CD4-positive, alpha-beta T cell treated with Interferon gamma for 1 hour (primary cell): ENCODE measurements around the gene FAM72A.
"Not testable (repeated sequence)": the region's sequence is repeated elsewhere in the genome, so short reads cannot be mapped to it uniquely, and the experiment has no call there.

ENCODE experiments used
- DNase-seq: peaks from one replicate; pipeline ENCODE4 v3.0.0-alpha.2; 2020

Gene FAM72A

GRCh38 chr1:206202789-206203363 is at the start of gene FAM72A:
Gene FAM72A, minus strand, starts transcription at chr1:206202839. Its CDS starts 814 bp downstream, at chr1:206202025.
- DNase-seq: peak; percentile 100

- DNase-seq: not testable (repeated sequence)
These were observed 48.5 kb upstream of the FAM72A start for GRCh38 chr1:206250953-206251681.

GRCh38 chr1:206246129-206246886 is 43.7 kb upstream of the FAM72A start:
- DNase-seq: not testable (repeated sequence)

GRCh38 chr1:206245479-206245878 is 42.8 kb upstream of the FAM72A start:
- not testable (repeated sequence) for DNase-seq

DNA sequence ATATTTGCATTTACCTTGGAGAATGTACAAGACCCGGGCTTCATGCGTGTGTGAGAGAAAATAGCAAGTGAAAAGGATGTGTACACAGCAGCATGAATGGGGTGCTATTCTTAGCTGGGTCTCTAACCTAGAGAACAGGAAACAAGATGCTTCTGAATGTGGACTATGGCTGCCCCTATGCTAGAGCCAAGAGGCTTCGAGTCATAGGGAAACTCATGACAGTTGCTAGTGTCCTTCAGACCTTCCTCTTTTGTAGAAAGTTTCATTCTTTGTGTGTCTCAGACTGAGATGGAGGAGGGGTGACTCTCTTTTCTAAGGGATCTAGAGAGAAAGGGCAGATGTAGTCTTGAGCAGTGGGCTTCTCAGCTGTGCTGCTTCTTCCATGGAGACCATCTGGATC is 40.7 kb upstream of the FAM72A start:
- peak; percentile 63 for DNase-seq

DNA sequence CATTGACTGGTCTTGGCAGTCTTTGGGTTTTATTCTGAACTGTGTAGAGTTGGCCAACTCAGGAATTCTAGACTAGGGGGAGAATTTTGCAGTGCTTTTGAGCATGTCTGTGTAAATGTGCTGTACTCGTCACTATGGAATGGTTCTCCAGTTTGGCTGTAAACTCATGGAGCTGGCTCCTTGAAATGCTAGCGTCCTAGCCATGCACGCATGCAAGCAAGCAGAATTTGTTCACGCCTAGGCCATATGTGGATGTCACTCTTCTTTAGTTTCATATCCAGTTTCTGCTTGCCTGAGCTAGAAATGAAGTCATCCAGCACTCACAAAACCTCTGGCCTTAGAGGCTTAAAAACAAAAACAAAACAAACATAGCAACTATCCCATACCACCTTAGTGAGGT is 37.6 kb upstream of the FAM72A start:
- peak; percentile 21 for DNase-seq

GRCh38 chr1:206235190-206235589 is 32.6 kb upstream of the FAM72A start:
- not testable (repeated sequence) for DNase-seq

GRCh38 chr1:206234189-206234916 is 31.7 kb upstream of the FAM72A start:
- DNase-seq: not testable (repeated sequence)

DNA sequence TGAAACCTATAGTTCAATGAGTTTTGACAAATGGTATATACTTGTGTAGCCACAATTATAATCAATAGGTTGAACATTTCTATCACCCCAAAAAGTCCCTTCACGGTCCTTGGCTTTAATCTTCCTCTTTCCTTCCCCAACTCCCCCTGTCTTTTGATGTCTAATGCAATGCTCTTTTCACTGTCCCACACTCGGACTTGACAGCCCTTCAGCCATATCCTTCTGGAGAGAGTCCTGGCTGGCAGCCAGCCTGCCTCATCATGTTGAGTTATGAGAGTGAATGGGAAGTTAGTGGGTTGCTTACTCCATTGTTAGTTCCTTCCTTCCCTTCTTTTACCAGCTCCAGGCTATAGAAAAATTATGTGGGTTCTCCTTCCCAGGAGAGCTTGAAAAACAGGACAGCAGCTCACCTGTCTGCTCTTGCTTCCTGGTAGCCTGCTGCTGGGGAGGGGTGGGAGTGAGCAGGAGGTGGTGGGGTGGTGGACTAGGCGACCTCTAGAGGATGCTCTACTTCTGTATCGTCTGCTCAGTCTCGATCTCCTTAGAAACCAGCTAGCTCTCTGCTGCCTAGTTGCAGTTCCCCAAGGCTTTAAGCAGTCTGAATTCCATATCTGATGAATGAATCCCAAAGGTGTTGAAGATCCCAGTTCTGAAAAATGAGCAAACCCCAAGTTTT is 30.5 kb upstream of the FAM72A start:
- DNase-seq: not testable (repeated sequence)

- DNase-seq: not testable (repeated sequence)
These were observed 29.4 kb upstream of the FAM72A start for GRCh38 chr1:206231989-206232388.

GRCh38 chr1:206229286-206229685 is 26.6 kb upstream of the FAM72A start:
- not testable (repeated sequence) for DNase-seq

DNA sequence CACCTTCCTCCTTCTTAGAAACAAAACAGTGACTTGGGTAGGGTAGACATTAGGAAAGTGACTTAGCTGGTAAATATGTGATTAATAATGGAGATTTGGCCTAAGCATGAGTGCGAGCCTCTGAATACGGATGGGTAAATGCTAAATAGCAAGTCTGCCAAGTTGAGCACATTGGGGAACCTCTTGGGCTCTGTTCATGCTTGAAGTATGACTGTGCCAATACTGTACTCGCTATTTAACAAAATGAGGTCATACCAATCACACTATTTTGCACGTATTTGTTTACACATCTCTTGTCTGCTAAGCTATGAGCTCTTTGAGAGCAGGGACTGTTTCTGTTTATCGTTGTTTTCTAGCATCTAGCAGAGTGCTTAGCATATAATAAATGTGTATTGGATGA is 24.2 kb upstream of the FAM72A start:
- not testable (repeated sequence) for DNase-seq

DNA sequence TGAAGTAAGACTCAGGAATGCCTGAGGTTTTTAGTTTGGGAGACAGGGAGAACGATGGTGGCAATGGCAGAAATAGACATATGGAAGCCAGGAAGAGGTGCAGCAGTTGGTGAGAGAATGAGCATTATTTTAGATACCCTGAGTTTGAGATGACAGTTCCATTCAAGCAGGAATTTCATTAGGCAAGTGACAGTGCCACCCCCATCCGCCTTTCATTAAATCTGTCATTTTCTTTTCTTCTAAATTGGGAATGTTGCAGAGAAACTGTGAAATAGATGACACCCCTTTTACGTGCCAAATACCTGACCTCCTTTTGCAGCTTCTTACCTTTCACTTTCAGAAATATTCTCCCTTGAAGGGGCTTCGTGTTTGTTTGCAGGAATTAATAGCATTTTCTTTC is 22.7 kb upstream of the FAM72A start:
- not testable (repeated sequence) for DNase-seq

DNA sequence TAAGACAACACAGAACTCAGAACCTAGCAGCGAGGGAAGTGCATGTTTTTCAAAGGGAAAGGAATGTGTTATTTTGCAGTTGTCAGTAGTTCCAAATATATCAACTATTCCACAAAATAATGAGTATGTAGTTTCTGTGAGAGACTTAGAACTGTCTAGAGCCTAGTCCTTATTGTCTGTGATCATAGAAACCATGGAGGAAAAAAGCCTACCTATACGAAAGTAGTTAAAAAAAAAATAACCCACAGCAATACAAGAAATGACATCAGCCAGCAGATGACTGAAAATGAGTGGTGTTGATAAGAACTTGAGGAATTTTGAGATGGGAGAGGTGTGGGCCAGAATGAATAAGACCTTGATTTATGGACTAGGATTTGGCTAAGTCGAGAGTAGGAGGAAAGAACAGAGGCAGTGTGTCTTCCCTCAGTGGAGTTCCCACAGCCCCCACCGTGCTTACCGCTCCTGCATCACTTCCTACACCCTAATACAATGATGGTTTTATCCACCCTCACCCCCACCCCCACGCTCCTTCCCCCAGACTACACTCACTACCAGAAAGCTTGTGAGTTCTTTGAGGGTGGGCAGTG is 21.6 kb upstream of the FAM72A start:
- DNase-seq: not testable (repeated sequence)

DNA sequence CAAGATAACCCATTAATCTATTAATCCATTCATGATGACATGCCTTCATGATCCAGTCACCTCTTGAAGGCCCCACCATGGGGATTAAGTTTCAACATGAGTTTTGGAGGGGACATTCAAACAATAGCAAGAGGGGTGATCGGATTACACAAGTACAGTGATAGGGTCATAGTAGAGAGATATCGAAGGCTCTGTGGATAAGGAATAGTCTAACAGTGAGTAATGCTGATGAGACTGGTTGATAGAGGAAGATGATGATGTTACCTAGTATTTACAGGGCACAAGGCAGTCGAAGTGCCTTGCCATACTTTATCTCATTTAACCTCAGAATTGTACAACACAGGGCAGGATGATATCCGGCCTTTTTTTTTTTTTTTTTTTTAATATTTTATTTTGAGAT is 18.9 kb upstream of the FAM72A start:
- not testable (repeated sequence) for DNase-seq

DNA sequence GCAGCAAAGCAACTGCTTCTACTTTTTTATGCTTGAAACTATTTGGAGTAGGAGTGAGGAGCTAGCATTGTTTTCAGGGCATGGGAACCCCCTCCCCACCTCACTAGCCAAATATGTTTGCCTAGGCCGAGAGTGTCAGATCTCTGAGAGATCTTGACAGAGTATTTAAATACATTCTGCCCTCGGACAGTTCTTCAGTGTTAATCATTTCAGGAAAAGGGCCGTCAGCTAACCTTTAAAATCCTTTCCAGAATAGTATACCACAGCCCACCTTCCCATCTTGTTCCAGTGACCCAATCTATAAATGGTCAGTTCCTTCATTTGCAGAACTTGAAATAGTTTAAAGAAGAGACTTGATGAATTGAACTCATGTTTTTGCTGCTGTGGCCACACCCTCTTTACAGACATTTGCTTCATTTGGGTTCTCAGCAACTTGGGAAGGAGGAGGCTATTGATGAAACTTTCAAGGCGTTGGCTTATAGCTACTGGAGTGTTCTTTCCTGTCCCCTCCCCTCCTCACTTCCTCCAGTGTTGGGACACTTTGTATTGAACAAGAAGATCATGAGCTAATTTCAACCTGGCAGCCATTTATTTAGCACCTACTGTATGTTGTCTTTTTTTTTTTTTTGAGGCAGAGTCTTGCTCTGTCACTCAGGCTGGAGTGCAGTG is 17.8 kb upstream of the FAM72A start:
- peak; percentile 5 for DNase-seq

- DNase-seq: not testable (repeated sequence)
These were observed 17.1 kb upstream of the FAM72A start for GRCh38 chr1:206219514-206220331.

GRCh38 chr1:206218765-206219164 is 16.1 kb upstream of the FAM72A start:
- not testable (repeated sequence) for DNase-seq

- DNase-seq: not testable (repeated sequence)
These were observed 15.6 kb upstream of the FAM72A start for GRCh38 chr1:206218285-206218684.

GRCh38 chr1:206215600-206216392 is 13.2 kb upstream of the FAM72A start:
- DNase-seq: not testable (repeated sequence)
